ENCODE results near the gene CTBP1.

CTBP1 gene

DNA sequence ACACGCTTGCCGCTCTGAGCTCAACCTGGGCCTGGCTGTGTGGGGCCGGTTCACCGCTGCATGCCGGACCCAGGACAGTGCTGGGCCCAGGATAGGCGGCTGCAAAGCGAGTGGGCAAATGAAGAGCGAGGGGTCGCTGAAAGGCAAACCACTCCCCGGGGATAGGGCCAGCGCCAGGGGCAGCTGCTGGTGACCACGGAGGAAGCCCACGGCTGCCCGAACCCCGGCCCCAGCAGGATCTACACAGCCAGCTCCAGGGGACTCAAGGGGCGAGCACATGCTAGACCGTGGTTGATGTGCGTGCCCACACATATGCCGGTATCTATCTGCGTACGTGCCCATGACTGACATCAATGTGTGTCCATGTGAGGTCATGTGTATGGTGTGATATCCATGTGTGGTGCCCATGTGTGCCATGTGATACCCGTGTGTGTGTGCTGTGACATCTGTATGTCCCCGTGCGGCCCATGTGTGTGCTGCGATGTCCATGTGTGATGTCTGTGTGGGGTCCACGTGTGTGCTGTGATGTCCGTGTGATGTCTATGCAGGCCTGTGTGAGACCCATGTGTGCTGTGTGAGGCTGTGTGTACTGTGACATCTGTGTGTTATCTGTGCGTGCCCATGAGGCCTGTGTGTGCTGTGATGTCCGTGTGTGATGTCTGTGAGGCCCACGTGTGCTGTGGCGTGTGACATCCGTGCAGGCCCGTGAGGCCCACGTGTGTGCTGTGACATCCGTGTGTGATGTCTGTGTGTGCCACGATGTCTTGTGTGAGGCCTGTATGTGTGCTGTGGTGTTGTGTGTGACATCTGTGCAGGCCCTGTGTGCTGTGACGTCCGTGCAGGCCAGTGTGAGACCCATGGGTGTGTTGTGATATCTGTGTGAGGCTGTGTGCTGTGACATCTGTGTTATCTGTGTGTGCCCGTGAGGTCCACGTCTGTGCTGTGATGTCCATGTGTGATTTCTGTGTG is 24.8 kb downstream of the CTBP1 start:
- DNase-seq (ENCODE audit: low spot score), result no peak

GRCh38 chr4:1222938-1223690 is 25.8 kb downstream of the CTBP1 start:
- DNase-seq (ENCODE audit: low spot score), result no peak

DNA sequence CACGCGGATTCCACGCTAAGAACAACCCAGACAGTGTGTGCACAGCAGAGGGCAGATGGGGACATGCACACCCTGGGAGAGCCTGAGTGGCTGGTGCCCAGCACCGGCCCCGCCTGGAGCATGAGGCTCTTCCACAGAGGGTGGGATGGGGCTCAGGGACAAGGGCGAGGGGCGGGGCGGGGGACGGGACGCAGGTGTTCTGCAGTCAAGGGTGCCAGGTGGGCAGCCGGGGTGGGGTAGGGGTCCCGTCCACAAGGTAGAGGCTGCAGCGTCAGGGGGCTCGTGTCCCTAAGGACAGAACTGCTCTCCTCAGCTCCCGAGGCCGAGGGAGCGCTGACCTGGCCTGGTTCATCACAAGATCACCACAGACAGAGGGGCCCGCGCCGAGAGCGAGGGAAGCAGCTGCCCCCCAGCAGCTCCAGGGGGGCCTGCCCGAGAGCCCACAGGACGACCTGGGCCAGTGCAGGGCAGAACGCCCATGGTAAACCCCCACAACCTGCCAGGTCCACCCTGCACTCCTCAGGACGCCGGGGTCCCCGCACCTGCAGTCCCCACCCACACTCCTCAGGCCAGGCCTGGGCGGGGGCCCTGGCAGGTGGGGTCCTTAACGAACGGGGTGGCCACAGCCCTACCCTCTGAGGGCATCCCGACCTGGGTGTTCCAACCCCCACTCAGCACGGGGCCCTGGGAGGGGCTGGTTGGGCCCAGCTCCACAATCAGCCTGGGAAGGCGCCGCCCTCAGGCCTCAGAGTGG is 26.7 kb downstream of the CTBP1 start:
- DNase-seq (ENCODE audit: low spot score), result no peak

DNA sequence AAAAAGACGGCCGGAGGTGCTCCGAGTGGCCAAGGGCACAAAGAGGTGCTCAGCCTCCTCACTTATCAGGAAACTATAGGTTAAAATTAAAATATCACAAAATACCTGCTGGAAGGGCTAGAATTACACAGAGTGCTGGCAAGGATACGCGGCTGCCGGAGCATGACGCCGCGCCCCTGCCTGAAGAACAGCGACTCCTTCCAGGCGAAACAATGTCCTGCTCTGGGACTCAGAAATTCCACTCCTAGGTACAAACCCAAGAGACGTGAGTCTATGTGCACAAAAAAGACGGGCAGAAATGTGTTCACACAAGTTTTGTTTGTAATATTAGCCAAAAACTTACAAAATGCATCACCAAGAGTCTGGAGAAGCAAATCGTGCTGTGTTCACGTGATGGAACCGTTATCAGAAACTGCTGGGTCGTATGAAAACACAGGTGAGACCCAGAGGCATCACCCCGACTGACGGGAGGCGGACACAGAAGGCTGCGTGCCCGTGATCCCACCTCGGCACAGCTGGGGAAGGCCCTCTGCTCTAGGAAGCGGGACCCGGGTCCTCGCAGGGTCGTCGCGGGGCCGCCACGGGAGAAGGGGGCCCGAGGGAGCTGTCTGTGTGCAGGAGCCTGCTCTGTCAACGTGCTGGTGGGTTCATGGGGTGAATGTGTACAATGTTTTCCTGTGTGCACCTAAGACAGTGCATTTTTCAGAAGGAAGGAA is 27.6 kb downstream of the CTBP1 start:
- no peak for DNase-seq (ENCODE audit: low spot score)

DNA sequence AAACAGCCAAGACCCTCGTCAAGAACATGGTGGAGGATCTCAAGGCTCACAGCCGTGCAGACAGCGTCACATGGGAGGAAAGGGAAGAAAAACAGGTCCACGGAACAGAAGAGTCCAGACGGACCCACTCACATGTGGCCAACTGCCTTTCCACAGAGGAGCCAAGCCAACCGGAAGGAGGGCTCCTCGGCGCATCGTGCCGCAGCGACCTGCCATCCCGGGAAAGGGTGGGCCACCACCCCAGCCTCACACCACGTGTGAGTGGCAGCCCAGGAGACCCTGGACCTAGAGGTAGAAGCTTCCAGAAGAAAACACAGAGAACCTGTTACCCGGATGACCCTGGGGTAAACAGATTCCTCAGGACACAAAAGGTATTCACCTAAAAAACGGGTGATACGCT is 28.4 kb downstream of the CTBP1 start:
- DNase-seq (ENCODE audit: low spot score), result no peak

- DNase-seq (ENCODE audit: low spot score), result no peak
These were observed 29.4 kb downstream of the CTBP1 start for GRCh38 chr4:1219566-1219950.

DNA sequence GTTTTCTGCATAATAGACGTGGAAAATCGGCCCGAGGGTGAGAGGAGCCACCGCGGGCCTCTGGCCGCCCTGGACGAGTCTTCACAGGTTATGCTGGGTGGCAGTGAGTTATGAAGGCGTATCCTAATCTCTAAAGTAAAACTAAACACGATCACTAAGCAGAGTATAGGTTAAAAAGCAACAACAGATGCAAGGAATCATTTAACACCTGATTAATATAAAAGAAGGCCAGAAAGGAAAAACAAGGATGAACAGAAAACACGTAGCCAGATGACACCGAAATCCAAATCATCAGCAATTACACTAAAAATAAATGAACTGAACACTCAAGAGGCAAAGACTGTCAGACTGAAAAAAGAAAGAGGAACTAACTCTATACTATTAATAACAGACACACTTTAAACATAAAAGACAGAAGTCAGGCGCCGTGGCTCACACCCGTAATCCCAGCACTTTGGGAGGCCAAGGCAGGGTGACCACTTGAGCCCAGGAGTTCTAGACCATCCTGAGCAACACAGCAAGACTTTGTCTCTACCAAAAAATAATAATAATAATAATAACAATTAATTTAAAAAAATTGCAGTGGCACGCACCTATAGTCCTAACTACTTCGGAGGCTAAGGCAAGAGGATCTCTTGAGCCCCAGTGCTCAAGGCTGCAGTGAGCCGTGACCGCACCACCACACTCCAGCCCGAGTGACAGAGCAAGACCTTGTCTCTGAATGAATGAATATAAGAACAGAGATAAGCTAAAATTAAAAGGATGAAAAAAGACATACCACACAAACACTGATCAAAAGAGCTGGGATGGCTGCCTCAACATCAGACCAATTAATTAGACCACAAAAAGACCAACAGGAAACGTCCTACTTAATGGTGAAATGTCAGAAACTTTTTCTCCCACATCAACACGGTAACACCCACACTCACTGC is 30.0 kb downstream of the CTBP1 start:
- no peak for DNase-seq (ENCODE audit: low spot score)

DNA sequence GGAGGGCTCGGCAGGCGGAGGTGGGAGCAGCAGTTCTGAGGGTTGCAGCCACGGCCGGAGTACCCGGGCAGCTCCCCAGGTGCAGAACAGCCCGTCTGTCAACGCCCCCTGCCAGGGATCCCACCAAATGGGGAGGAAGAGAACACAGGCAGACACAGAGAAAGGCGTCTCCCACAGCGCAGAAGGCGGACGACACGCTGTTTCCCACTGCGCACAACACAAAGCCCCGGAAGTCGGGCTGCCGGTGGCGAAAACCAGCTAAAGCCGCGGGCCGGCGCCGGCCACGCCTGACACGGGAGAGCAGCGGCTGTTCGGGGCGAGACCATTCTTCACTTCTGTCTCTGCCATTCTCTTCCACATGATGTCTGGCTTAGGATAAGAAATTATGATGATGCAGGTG is 31.6 kb downstream of the CTBP1 start:
- no peak for DNase-seq (ENCODE audit: low spot score)

DNA sequence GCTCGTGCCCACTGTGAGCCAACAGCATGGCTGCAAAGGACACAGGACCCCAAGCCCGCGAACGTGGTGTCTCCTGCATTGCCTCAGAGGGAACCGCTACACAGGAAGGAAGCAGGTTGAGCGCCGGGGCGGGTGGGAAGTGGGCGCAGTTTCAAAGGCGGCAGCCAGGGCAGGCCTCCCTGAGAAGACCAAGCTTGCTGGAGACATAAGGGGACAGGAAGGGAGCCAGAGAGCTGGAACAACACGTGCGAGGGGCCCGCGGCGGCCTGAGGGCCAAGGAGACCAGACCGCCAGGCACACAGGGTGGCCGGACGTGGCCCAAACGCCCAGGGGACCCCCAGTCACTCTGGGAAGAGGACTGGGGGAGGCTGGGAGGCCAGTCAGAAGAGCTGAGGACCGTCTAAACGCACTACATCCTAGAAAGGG is 32.0 kb downstream of the CTBP1 start:
- no peak for DNase-seq (ENCODE audit: low spot score)

DNA sequence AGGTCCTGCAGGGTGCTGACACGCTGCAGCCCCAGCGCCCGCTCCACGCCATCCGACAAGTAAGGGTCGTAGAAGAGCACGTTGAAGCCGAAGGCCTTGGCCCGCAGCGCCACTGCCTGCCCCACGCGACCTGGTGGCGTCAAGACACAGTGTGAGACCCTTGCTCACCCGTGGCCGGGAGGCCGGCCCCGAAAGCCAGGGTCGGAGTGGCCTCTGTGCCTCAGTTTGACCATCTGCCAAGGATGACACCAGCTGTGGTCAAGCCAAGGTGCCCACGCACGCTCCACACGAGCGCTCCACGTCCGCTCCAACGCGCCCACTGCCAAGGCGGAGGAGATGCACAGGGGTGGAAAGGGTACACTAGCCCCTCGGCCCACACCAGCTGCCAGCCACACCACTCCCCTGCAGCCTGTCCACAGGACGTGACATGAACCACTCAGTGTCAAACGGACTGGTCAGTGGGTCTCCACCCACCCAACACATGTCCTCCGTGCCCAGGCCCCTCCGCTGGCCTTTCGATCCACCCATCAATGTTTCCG is 32.8 kb downstream of the CTBP1 start:
- no peak for DNase-seq (ENCODE audit: low spot score)

GRCh38 chr4:1215141-1216075 is 33.5 kb downstream of the CTBP1 start:
- DNase-seq (ENCODE audit: low spot score), result no peak

DNA sequence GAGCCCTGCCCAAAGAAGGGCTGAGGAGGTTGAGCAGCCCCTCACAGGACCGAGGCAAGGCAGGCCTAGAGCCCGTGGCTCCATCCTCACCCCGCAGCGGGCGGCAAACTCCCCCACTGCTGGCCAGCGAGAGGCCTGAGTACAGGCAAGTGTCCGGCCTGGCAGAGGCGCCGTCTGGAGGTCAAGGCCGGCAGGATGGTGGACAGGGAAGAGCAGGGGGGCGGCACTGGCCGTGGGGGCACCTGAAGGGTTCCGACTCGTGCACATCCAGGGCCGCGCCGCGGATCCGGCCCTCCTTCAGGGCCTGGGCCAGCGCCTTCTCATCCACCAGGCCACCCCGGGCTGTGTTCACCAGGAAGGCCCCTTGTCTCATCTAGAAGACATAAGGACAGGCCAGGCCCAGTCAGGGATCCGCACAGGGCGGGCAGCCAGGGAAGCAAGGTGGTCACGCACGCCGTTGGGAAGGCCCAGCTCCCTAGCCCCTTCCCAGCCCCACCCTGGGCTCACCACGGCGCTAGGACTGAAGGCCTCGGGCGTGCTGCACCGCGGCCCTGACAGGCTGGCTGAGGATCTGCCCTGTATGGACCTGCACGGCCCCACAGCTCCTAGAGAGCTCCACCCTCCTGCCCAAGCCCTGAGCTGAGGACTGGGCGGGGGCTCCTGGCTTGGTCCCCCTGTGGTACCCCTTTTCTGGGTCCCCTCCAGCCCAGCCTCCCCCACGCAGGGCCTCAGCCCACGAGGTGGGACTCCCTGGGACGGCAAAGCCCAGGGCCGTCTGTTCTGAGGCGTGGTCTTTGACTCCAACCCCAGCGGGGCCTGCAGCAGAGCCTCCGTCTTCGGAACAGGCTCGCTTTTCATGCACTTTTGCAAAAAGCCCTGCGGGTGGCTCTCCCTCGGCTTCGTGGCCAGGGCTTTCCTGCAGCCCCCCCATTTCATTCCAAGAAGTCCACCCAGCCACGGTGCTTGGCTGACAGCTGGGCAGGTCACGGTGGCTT is 34.5 kb downstream of the CTBP1 start:
- DNase-seq (ENCODE audit: low spot score), result no peak

DNA sequence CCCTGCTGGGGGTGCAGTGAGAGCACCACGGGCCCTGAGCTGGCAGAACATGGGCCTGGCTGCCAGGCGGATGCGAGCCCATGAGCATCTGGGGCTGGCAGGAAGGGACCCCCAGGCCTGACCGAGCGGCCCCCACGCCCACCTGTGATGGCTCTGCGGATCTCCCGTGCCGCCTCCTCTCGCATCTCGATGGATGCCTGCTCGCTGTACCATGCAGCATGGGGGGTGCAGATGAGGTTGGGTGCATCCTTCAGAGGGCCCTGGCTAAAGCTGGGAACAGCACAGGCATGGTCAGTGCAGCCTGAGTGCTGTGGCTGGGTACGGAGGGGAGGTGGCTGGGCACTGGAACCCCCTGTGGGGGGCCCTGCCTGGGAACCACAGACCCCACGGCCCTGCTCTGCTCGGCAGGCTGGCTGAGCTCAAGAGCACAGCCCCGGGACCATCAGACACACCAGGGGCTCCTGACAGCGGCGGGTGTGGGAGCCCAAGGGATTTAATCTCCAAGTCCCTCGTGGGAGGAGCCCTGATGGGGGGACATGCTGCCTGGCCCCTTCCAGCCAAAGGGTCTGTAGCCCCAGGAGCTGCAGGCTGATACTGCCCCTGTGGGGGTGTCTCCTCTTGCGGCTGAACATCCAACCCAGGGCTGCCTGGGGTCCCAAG is 35.5 kb downstream of the CTBP1 start:
- DNase-seq (ENCODE audit: low spot score), result no peak

GRCh38 chr4:1212546-1213335 is 36.2 kb downstream of the CTBP1 start:
- no peak for DNase-seq (ENCODE audit: low spot score)

- no peak for DNase-seq (ENCODE audit: low spot score)
These were observed 36.9 kb downstream of the CTBP1 start for GRCh38 chr4:1211891-1212545.

DNA sequence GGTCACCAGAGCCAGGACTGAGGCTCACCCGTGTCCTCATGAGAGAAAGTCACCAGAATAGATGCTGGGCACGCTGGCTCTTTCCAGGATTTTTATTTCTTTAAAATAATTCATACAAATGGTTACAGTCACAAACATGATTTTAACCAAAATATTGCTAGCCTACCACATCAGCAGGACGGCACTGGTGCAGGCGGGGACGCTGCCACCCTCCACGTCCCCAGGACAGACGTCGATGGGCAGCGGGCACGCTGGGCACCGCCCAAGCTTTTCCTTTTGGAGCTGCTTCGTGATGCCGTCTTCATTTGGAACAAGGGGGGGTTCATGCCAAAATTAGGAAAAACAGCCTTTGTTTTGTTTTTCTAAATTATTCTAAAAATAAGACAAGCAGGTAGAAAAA is 37.6 kb downstream of the CTBP1 start:
- no peak for DNase-seq (ENCODE audit: low spot score)
